HG03439 (cell line): ENCODE results near the gene HS3ST2.
"Not testable (repeated sequence)": the region's sequence is repeated elsewhere in the genome, so short reads cannot be mapped to it uniquely, and the experiment has no call there.

Source experiments
- ATAC-seq: cut with Tn5 transposase; IDR thresholded peaks from one replicate; pipeline ENCODE4 v1.9.1; 2021; ENCODE audit warnings: mild to moderate bottlenecking, moderate library complexity; ENCODE audit not compliant: unreplicated experiment

Gene HS3ST2

GRCh38 chr16:22810226-22810625 lies 3.7 kb upstream of the HS3ST2 start:
- no peak for ATAC-seq

- no peak for ATAC-seq
Observed at GRCh38 chr16:22813223-22813947, 577 bp upstream of the HS3ST2 start.

- ATAC-seq = no peak
Observed at GRCh38 chr16:22814711-22815105, 746 bp downstream of the HS3ST2 start.

GRCh38 chr16:22815863-22816262 lies 1.9 kb downstream of the HS3ST2 start:
- no peak for ATAC-seq

- ATAC-seq = no peak
Observed at GRCh38 chr16:22816475-22816874, 2.5 kb downstream of the HS3ST2 start.

- not testable (repeated sequence) for ATAC-seq
Observed at GRCh38 chr16:22818736-22819135, 4.8 kb downstream of the HS3ST2 start.

- ATAC-seq = no peak
Observed at GRCh38 chr16:22838681-22839080, 24.7 kb downstream of the HS3ST2 start.

- not testable (repeated sequence) for ATAC-seq
Observed at GRCh38 chr16:22842031-22842430, 28.1 kb downstream of the HS3ST2 start.

- no peak for ATAC-seq
Observed at GRCh38 chr16:22843122-22843521, 29.2 kb downstream of the HS3ST2 start.

GRCh38 chr16:22843856-22844255 lies 29.9 kb downstream of the HS3ST2 start:
- no peak for ATAC-seq

- no peak for ATAC-seq
Observed at GRCh38 chr16:22844416-22844815, 30.5 kb downstream of the HS3ST2 start.

- no peak for ATAC-seq
Observed at GRCh38 chr16:22847100-22847499, 33.1 kb downstream of the HS3ST2 start.

GRCh38 chr16:22847690-22848089 lies 33.7 kb downstream of the HS3ST2 start:
- no peak for ATAC-seq

GRCh38 chr16:22848451-22848850 lies 34.5 kb downstream of the HS3ST2 start:
- ATAC-seq = no peak

- ATAC-seq = no peak
Observed at GRCh38 chr16:22849517-22849916, 35.6 kb downstream of the HS3ST2 start.

GRCh38 chr16:22855231-22855630 lies 41.3 kb downstream of the HS3ST2 start:
- ATAC-seq = no peak

- ATAC-seq = no peak
Observed at GRCh38 chr16:22857296-22858025, 43.5 kb downstream of the HS3ST2 start.

- no peak for ATAC-seq
Observed at GRCh38 chr16:22859925-22860324, 46.0 kb downstream of the HS3ST2 start.

- ATAC-seq = no peak
Observed at GRCh38 chr16:22861580-22861979, 47.6 kb downstream of the HS3ST2 start.

- no peak for ATAC-seq
Observed at GRCh38 chr16:22862046-22862445, 48.1 kb downstream of the HS3ST2 start.

- ATAC-seq = no peak
Observed at GRCh38 chr16:22864375-22864774, 50.4 kb downstream of the HS3ST2 start.

GRCh38 chr16:22868593-22869224 lies 54.7 kb downstream of the HS3ST2 start:
- ATAC-seq = no peak
